H1 (cell line): Measurements from ENCODE around the gene PRAF2. TPM values are rescaled to one million over a fixed set of nuclear protein-coding genes. Genes with fewer than 3 reads are reported as not detected.

Source experiments
- CTCF ChIA-PET: fragments of 300-600 bp; sonication (Branson Sonifier 250); formaldehyde crosslinking; loops from one replicate; lab custom pipeline; 2021; ENCODE audit not compliant: partially characterized antibody; lab: Charles Lee
- POLR2A ChIA-PET: fragments of 300-600 bp; sonication (Branson Sonifier 250); formaldehyde crosslinking; loops from one replicate; lab custom pipeline; 2021; ENCODE audit warnings: inconsistent platforms; ENCODE audit not compliant: partially characterized antibody; lab: Charles Lee
- DNase-seq, 2 experiments: peaks; one replicate each; pipeline versions ENCODE4 v3.0.0 to v3.0.0-alpha.2; 2010 to 2022; ENCODE audit warnings: low spot score in 2 of 2, low read depth in 1 of 2, mixed read lengths in 1 of 2
- FAIRE-seq: peaks from 2 replicates; lab custom pipeline; 2011; peaks lifted over from hg19 to GRCh38; lab: Jason Lieb, UNC
- H2AFZ ChIP-seq: 2 replicates; pipeline ENCODE4 v1.8.1; 2012; ENCODE audit warnings: low read length, inconsistent platforms
- H2AK5ac ChIP-seq: 2 replicates; pipeline ENCODE4 v1.6.1; 2013; ENCODE audit warnings: low read depth, low read length
- H2BK120ac ChIP-seq: replicated peaks from 2 replicates; pipeline ENCODE3; 2013; ENCODE audit warnings: low read depth, low read length, inconsistent platforms
- H2BK12ac ChIP-seq: 2 replicates; pipeline ENCODE4 v1.6.1; 2013; ENCODE audit warnings: low read depth, low read length
- H2BK15ac ChIP-seq: 2 replicates; pipeline ENCODE4 v1.6.1; 2013; ENCODE audit warnings: low read length
- H2BK20ac ChIP-seq: 2 replicates; pipeline ENCODE4 v1.6.1; 2013; ENCODE audit warnings: low read length
- H2BK5ac ChIP-seq: 2 replicates; pipeline ENCODE4 v1.6.1; 2013; ENCODE audit warnings: low read depth, low read length
- H3K14ac ChIP-seq: 2 replicates; pipeline ENCODE4 v1.6.1; 2013; ENCODE audit warnings: inconsistent platforms; ENCODE audit not compliant: insufficient read length
- H3K18ac ChIP-seq: 2 replicates; pipeline ENCODE4 v1.6.1; 2013; ENCODE audit warnings: low read length; ENCODE audit errors: extremely low read depth
- H3K23ac ChIP-seq: 2 replicates; pipeline ENCODE4 v1.6.1; 2013; ENCODE audit warnings: inconsistent platforms; ENCODE audit not compliant: insufficient read length
- H3K23me2 ChIP-seq: 2 replicates; pipeline ENCODE4 v1.6.1; 2013; ENCODE audit warnings: low read depth, low read length
- H3K27ac ChIP-seq: 2 replicates; pipeline ENCODE4 v1.6.1; 2011; ENCODE audit warnings: low read depth, low read length, inconsistent platforms
- H3K27me3 ChIP-seq, 4 experiments: replicated peaks in 1 of 4; 1 replicate in 1 of 4; 2 replicates in 3 of 4; pipeline versions ENCODE4 v1.6.1 to v1.8.1; 2011 to 2013; ENCODE audit warnings: low read length in 3 of 4, mild to moderate bottlenecking in 3 of 4, inconsistent platforms in 2 of 4, mixed read lengths in 2 of 4, moderate library complexity in 1 of 4; ENCODE audit not compliant: control insufficient read depth in 3 of 4, insufficient read depth in 3 of 4; ENCODE audit errors: extremely low read depth in 1 of 4
- H3K36me3 ChIP-seq, 4 experiments: 2 replicates each; pipeline versions ENCODE4 v1.6.1 to v1.8.1; 2011 to 2013; ENCODE audit warnings: mild to moderate bottlenecking in 4 of 4, low read length in 3 of 4, moderate library complexity in 2 of 4, control low read depth in 1 of 4, inconsistent platforms in 1 of 4; ENCODE audit not compliant: insufficient read depth in 4 of 4, control insufficient read depth in 2 of 4
- H3K4ac ChIP-seq: replicated peaks from 2 replicates; pipeline ENCODE3; 2013; ENCODE audit warnings: low read length, low read depth, mixed read lengths, inconsistent platforms; ENCODE audit not compliant: insufficient read length
- H3K4me1 ChIP-seq, 4 experiments: replicated peaks in 1 of 4; 1 replicate in 1 of 4; 2 replicates in 3 of 4; pipeline versions ENCODE4 v1.6.1 to v1.8.1; 2011 to 2013; ENCODE audit warnings: low read length in 3 of 4, inconsistent platforms in 2 of 4, mixed read lengths in 1 of 4; ENCODE audit not compliant: insufficient read depth in 4 of 4, control insufficient read depth in 3 of 4
- H3K4me2 ChIP-seq, 2 experiments: 2 replicates each; pipeline versions ENCODE4 v1.6.1 to v1.8.1; 2011 to 2013; ENCODE audit warnings: low read depth in 2 of 2, low read length in 2 of 2, control low read depth in 1 of 2, inconsistent platforms in 1 of 2, mild to moderate bottlenecking in 1 of 2; ENCODE audit not compliant: insufficient read depth in 1 of 2
- H3K4me3 ChIP-seq, 4 experiments: fragments of 200-600, 300-600 bp in 1 of 4; sonication (generic), shearing (Covaris generic), sonication (Bioruptor Twin) in 1 of 4; 2 replicates each; pipeline versions ENCODE4 v1.5.1 to v1.8.1; 2011 to 2016; ENCODE audit warnings: low read length in 4 of 4, low read depth in 3 of 4, control low read depth in 2 of 4, inconsistent platforms in 2 of 4, mild to moderate bottlenecking in 2 of 4, mixed read lengths in 1 of 4, moderate library complexity in 1 of 4; ENCODE audit not compliant: insufficient read depth in 2 of 4; ENCODE audit errors: extremely low read depth in 1 of 4
- H3K56ac ChIP-seq: replicated peaks from 2 replicates; pipeline ENCODE3; 2013; ENCODE audit warnings: low read depth, mild to moderate bottlenecking, mixed read lengths, low read length, inconsistent platforms; ENCODE audit not compliant: insufficient read length
- H3K79me1 ChIP-seq: 2 replicates; pipeline ENCODE4 v1.6.1; 2013; ENCODE audit warnings: low read depth, low read length, control low read depth
- H3K79me2 ChIP-seq, 2 experiments: 2 replicates each; pipeline versions ENCODE4 v1.6.1 to v1.8.1; 2012 to 2013; ENCODE audit warnings: low read length in 2 of 2, mild to moderate bottlenecking in 2 of 2, inconsistent platforms in 1 of 2; ENCODE audit not compliant: insufficient read depth in 2 of 2, control insufficient read depth in 1 of 2
- H3K9ac ChIP-seq, 4 experiments: replicated peaks in 1 of 4; 1 replicate in 1 of 4; 2 replicates in 3 of 4; pipeline versions ENCODE4 v1.6.1 to v1.8.1; 2011 to 2013; ENCODE audit warnings: low read depth in 3 of 4, low read length in 3 of 4, control low read depth in 2 of 4, mild to moderate bottlenecking in 2 of 4, moderate library complexity in 2 of 4, inconsistent platforms in 1 of 4; ENCODE audit errors: extremely low read depth in 1 of 4
- H3K9me3 ChIP-seq, 2 experiments: 2 replicates each; pipeline versions ENCODE4 v1.6.1 to v1.8.1; 2012 to 2013; ENCODE audit warnings: mild to moderate bottlenecking in 2 of 2, moderate library complexity in 2 of 2, control low read depth in 1 of 2, inconsistent platforms in 1 of 2, low read depth in 1 of 2, low read length in 1 of 2, mixed read lengths in 1 of 2; ENCODE audit not compliant: insufficient read depth in 2 of 2
- H4K20me1 ChIP-seq, 2 experiments: replicated peaks in 1 of 2; 2 replicates each; pipeline versions ENCODE3 to v1.8.1; 2011 to 2013; ENCODE audit warnings: inconsistent platforms in 2 of 2, low read length in 2 of 2, mild to moderate bottlenecking in 1 of 2; ENCODE audit not compliant: insufficient read depth in 2 of 2, control insufficient read depth in 1 of 2
- H4K5ac ChIP-seq: 2 replicates; pipeline ENCODE4 v1.6.1; 2013; ENCODE audit warnings: low read length, low read depth, mixed read lengths, inconsistent platforms; ENCODE audit not compliant: insufficient read length
- H4K8ac ChIP-seq: 2 replicates; pipeline ENCODE4 v1.8.0; 2013; ENCODE audit warnings: mild to moderate bottlenecking, moderate library complexity, low read length, inconsistent platforms; ENCODE audit not compliant: insufficient read depth; ENCODE audit errors: extremely low read depth
- H4K91ac ChIP-seq: replicated peaks from 2 replicates; pipeline ENCODE3; 2013; ENCODE audit warnings: low read length, mixed read lengths, inconsistent platforms; ENCODE audit not compliant: insufficient read length
- NANOG ChIP-seq: IDR thresholded peaks from 2 replicates; pipeline ENCODE4 v1.6.1; 2011; ENCODE audit warnings: low read length, low read depth, mild to moderate bottlenecking, inconsistent platforms; ENCODE audit not compliant: insufficient read depth, poor library complexity, severe bottlenecking
- PHF8 ChIP-seq: fragments of 200-600 bp; sonication (generic); conservative IDR thresholded peaks from 2 replicates; pipeline ENCODE4 v1.7.1; 2012; ENCODE audit warnings: low read depth, mild to moderate bottlenecking, inconsistent platforms, low read length, moderate library complexity
- POLR2AphosphoS5 ChIP-seq: IDR thresholded peaks from 2 replicates; pipeline ENCODE4 v1.6.1; 2011; ENCODE audit warnings: low read depth, low read length
- TBP ChIP-seq: IDR thresholded peaks from 2 replicates; pipeline ENCODE4 v1.6.1; 2011; ENCODE audit warnings: low read depth, low read length, improper control_type of control experiment
- WGBS, 2 experiments: shearing (Covaris generic) in 1 of 2; methylation state at CpG; one replicate each; pipeline versions ENCODE4 v1.1.6 to v1.1.7; 2013 to 2015; ENCODE audit warnings: low lambda C conversion rate in 2 of 2, mixed read lengths in 2 of 2, inconsistent platforms in 1 of 2, low coverage in 1 of 2, missing lambda C conversion rate in 1 of 2; ENCODE audit not compliant: insufficient replicate concordance in 2 of 2, insufficient coverage in 1 of 2, insufficient read length in 1 of 2; ENCODE audit errors: extremely low coverage in 1 of 2, missing lambda C conversion rate in 1 of 2; 5-methylcytosine and 5-hydroxymethylcytosine counted together
- polyA plus RNA-seq, 7 experiments: library from polyadenylated mRNA; depleted of rRNA in 3 of 7; stranded (reverse) in 5 of 7; unstranded in 2 of 7; fragments of >200 nt in 5 of 7; fragments of 200-250 nt in 2 of 7; gene quantifications; 1 replicate in 5 of 7; 2 replicates in 1 of 7; 4 replicates in 1 of 7; pipeline versions ENCODE4 v1.2.1 to v1.2.3, GENCODE V29; 2011 to 2013; ENCODE audit warnings: missing spikeins in 2 of 7, mixed read lengths in 2 of 7
- total RNA-seq: library from RNA; stranded (reverse); fragmentation: NEBNext Ultra II Directional; extraction: Animal tissue kit (Norgen Biotek cat#: 25700); gene quantifications from 2 replicates; pipeline ENCODE4 v1.2.1, GENCODE V29; 2021

Gene PRAF2
- total and polyA plus RNA-seq, 2 of the 8 experiments (the other 6 are each of a cell fraction or from before 2014, with no cell fraction given), result 11.3 to 15.4 TPM

GRCh38 chrX:49042581-49043219 lies 31.1 kb downstream of the PRAF2 start:
- Histone ChIP-seq H2AK5ac (no peak overlapping the region), H3K27me3 (no peaks in the 10 kb centered on the region), H2BK20ac (no peak overlapping the region), H2BK120ac (peak overlapping the region; percentile 67), H3K79me2 (peaks cover 9 to 32% of the 10 kb centered on the region in 2 experiments; a peak in 3 of 4 replicates), H3K18ac (no peak overlapping the region; the same call in none of the 2 replicates), H3K23me2 (peaks cover 2% of the 10 kb centered on the region; the same call in 1 of the 2 replicates), H3K79me1 (no peaks in the 10 kb centered on the region), H3K4me1 (peaks cover 6 to 13% (median 7%) of the 10 kb centered on the region in 4 experiments), H3K4ac (no peak overlapping the region), H2BK5ac (peak overlapping the region; percentile 85; the same call in 1 of the 2 replicates), H3K27ac (peak overlapping the region; percentile 81), H3K4me3 (peak overlapping the region; percentile 73 to 95 (median 86)), H2BK12ac (0 out of 2 replicates have a peak overlapping the region, but pooled peaks have one; percentile 60), H2AFZ (no peak overlapping the region), H2BK15ac (peak overlapping the region; percentile 81; the same call in 1 of the 2 replicates), H3K9ac (peak overlapping the region; percentile 13 to 82 (median 53)), H3K36me3 (peaks cover 7 to 19% (median 15%) of the 10 kb centered on the region in 4 experiments; a peak in 6 of 8 replicates), H4K20me1 (no peaks in the 10 kb centered on the region), H4K91ac (peak overlapping the region; percentile 66), H3K23ac (no peak overlapping the region), H3K9me3 (no peaks in the 10 kb centered on the region), H3K4me2 (peak overlapping the region; percentile 67 to 75), H3K14ac (no peak overlapping the region), H4K5ac (peak overlapping the region; percentile 64), H3K56ac (no peak overlapping the region), H4K8ac (no peak overlapping the region; the same call in 1 of the 2 replicates)
- DNase-seq, result no peak
- no peak for FAIRE-seq
- ChIA-PET CTCF (interaction anchor here (0.6 kb wide), 1 partner anchor 101 kb away, joined by 4 read pairs; no protein-coding TSS in a partner anchor), POLR2A (interaction anchor here (0.5 to 3.1 kb wide), 12 partner anchors 11 to 382 kb away, joined by 3 to 16 read pairs (median 4); partner anchors contain the start of genes CCDC120, GRIPAP1, KCND1 and PQBP1)
- TF ChIP-seq NANOG, result no peak
- TF ChIP-seq POLR2AphosphoS5, result no peak
- TF ChIP-seq TBP, result 0 out of 2 replicates have a peak, but pooled peaks have one; percentile 2
- TF ChIP-seq PHF8, result peak; percentile 37; the same call in 1 of the 2 replicates
- 5% methylated on average over 19 of the region's 29 CpGs; no CpG with 5 or more reads in 1 of the 2 experiments for WGBS, 2 experiments
